GM19467 (cell line): Measurements from ENCODE around the gene PPP1CB.
A peak's percentile ranks its signal among the peaks of the same experiment; 100 is the strongest.
"Not testable (repeated sequence)": the region's sequence is repeated elsewhere in the genome, so short reads cannot be mapped to it uniquely, and the experiment has no call there.

ENCODE experiments used
- ATAC-seq: cut with Tn5 transposase; IDR thresholded peaks from one replicate; pipeline ENCODE4 v1.9.1; 2021; ENCODE audit warnings: mild to moderate bottlenecking, moderate library complexity; ENCODE audit not compliant: unreplicated experiment

Gene PPP1CB

DNA sequence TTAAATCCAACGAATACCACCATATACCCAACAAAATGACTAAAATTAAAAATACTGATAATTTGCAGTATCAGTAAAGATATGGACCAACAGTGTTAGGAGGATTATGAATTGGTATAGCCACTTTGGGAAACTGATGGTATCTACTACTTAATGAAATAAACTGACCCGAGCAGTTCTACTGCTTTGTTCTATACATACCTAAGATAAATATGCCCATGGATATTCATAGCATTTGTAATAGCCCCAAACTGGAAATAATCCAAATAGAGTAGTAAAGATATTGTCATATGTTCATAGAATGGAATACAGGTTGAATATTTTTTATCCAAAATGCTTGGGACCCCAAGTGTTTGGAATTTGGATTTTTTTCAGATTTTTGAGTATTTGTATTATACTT is 20.7 kb downstream of the PPP1CB start:
- no peak for ATAC-seq

GRCh38 chr2:28776471-28776870 is 24.8 kb downstream of the PPP1CB start:
- ATAC-seq, result no peak

DNA sequence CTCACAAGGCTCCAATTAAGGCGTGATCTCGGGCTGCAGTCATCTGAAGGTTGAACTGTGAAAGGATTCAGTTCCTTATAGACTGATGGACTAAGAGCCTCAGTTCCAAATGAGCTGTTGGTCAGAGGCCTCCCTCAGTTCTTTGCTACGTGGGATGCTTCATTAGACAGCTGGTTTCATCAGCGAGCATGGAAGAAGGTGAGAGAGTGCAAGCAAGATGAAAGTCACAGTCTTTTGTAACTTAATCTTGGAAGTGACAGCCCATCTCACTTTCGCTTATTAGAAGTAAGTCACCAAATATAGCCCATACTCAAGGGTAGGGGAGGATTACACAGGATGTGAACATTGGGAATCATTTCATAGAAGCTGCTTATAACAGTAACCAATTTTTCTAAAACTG is 26.8 kb downstream of the PPP1CB start:
- no peak for ATAC-seq

- ATAC-seq, result no peak
These were observed 27.4 kb downstream of the PPP1CB start for GRCh38 chr2:28779001-28779400.

DNA sequence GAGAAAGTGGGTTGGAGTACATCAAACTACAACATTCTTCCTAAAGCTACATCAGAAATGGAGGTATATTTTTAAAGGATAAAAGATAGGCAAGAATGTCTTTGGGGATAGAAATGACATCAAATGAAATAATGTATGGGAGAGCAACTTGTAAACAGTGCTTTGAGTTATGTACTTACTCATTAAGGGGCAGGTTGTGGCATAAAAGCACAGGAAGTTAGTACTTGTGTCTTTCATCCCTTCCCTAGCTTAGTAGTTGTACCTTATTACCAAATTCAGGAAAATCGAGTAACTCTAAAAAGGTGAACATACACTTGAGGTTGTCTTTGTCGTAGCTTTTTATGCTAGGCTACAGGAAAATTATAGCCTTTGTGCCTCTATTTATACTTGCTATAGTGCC is 28.9 kb downstream of the PPP1CB start:
- no peak for ATAC-seq

DNA sequence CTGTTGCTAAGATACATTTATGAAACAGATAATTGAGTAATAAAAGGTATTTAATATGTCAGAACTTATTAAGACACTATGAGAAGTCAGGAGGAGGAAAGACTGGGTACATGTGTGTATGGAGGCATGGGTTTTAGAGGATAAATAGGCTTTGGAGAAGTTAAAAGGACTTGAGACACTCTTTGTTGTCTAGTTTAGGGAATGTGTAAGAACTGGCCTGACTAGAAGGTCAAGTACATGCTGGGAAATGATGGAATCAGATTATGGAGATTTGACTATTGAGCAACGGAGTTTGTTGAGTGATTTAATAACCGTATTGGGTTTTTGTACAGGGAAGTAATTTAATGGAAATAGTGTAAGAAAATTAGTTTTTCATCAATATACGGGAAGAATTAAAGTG is 30.8 kb downstream of the PPP1CB start:
- ATAC-seq, result no peak

DNA sequence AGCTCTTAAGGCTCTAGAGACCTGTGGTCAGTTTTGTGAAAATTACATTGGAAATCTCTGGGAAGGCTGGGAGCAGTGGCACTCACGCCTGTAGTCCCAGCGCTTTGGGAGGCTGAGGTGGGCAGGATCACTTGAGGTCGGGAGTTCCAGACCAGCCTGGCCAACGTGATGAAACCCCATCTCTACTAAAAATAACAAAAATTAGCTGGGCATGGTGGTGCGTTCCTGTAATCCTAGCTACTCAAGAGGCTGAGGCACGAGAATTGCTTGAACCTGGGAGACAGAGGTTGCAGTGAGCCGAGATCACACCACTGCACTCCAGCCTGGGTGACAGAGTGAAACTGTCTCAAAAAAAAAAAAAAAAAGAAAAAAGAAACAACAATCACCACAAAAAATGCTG is 32.9 kb downstream of the PPP1CB start:
- ATAC-seq, result not testable (repeated sequence)

GRCh38 chr2:28796620-28797019 is 45.0 kb downstream of the PPP1CB start:
- ATAC-seq, result no peak

- ATAC-seq, result no peak
These were observed 50.1 kb downstream of the PPP1CB start for GRCh38 chr2:28801726-28802125.

DNA sequence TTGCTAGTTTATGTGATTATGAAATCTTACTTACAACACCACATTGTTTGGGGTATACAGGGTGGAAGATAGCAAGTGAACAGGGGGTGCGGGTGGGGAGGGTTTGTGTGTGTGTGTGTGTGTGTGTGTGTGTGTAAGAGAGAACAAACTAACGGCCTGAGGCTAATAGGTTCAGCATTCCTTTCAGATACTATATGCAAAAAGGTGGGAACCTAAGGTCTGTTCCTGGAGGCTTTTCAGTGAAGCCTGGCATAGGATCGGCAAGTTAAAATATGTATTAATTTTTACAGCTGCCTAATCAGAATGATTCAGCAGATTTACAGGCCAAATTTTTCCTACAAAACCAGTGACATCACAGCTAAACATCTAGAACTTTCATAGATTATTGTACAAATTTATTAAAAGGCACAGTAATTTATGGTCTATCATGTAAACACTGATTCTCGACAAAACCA is 51.4 kb downstream of the PPP1CB start:
- no peak for ATAC-seq

DNA sequence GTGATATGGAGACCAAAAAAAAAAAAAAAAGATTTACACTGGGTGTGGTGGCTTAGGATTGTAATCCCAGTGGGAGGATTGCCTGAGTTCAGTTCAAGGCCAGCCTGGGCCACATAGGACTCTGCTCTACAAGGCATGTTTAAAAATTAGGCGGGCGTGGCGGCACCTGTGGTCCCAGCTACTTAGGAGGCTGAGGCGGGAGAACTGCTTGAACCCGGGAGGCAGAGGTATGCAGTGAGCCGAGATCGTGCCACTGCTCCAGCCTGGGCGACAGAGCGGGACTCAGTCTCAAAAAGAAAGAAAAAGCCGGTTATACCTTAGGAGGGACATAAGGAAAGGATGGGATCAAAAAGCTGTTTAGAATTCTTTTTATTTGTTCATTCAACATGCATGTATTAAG is 58.3 kb downstream of the PPP1CB start:
- ATAC-seq, result no peak

GRCh38 chr2:28810384-28811285 is 59.0 kb downstream of the PPP1CB start, which contains the start of gene SPDYA:
Gene SPDYA, plus strand, starts transcription at chr2:28810834. Its CDS starts 5,181 bp downstream, at chr2:28816015.
- ATAC-seq, result peak; percentile 85

GRCh38 chr2:28818053-28818452 is 66.4 kb downstream of the PPP1CB start:
- ATAC-seq, result no peak

DNA sequence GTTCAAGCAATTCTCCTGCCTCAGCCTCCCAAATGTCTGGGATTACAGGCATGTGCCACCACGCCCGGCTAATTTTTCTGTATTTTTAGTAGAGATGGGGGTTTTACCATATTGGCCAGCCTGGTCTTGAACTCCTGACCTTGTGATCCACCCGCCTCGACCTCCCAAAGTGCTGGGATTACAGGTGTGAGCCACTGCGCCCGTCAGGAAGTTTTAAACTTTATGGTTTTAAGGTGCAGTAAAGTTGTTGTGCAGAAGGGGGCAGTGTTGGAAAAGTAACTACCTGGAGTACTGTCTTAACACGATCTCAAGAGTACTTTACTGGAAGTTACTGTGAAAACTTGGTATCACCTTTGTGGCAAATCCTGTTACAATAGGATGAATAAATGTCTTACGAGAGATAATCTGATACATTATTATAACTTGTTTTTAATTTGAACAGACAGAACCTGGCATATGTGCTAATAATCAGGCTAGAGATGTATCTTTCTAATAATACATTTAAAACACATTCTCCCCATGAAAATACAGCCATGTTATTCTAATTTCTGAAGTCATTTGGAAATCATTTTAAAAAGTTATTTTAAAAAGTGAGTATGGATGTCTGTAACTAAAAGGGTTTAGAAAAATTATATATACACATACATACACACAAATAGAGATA is 69.8 kb downstream of the PPP1CB start:
- ATAC-seq, result no peak

DNA sequence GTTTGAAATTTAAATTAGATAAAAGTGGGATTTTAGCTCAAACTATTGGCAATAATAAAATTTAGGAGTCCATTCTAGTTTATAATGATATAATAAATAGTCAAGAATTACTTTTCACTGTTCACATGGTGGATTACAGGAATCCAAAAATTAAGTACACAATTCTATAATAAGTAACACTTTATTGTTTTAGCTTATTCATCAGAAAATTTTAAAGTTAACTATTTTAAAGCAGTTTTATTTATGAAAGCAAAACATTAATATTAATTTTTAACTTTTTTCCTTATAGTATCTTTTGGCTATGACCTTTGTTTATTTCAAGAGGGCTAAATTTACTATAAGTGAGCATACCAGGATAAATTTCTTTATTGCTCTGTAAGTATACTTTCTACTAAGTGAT is 70.4 kb downstream of the PPP1CB start:
- ATAC-seq, result no peak

- ATAC-seq, result no peak
These were observed 72.6 kb downstream of the PPP1CB start for GRCh38 chr2:28824207-28824606.

- no peak for ATAC-seq
These were observed 73.2 kb downstream of the PPP1CB start for GRCh38 chr2:28824870-28825269.

DNA sequence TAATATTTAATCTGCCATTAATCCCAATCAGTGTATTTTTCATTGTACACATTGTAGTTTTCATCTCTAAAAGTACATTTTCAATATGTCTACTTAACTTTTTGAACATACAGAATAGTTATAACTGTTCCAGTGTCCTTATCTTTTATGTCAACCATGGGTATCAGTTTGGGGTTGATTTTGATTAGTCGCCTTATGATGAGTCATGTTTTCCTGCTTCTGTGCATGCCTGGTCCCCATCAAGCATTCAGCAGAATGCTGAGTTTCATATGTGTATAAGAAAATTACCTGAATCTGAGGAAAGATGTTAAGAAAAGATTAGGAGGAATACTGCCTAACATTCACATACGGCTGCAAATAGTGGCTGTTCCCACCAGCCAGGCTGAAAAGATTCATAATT is 76.8 kb downstream of the PPP1CB start:
- ATAC-seq, result no peak

- ATAC-seq, result no peak
These were observed 82.3 kb downstream of the PPP1CB start for GRCh38 chr2:28833740-28834470.

DNA sequence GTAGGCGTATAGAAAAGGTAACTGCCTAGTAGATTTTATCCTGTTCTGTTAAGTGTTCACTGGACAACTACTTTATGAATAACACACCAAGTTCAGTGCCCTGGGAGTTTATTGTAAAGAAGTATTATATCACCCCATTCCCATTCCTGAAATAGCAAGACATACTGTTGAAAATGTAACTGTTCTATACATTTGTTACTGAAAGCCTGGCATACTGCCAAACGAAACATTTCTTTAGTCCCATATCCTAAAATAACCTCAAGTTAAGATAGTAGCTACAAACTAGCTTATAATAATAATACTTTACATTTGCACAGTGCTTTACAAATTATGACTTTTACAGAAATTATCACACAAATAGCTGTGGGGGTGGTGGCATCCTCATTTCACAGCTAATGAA is 84.2 kb downstream of the PPP1CB start:
- ATAC-seq, result no peak

- no peak for ATAC-seq
These were observed 87.3 kb downstream of the PPP1CB start for GRCh38 chr2:28838971-28839370.
